ENCODE data around the gene TMEM266.

- TF ChIP-seq ZBTB10 (tag by site-specific recombination; IDR thresholded peaks at IDR 0.05) = no peak
- TF ChIP-seq ZNF629 (tag by site-specific recombination; IDR thresholded peaks at IDR 0.05) = no peak
- TF ChIP-seq ZNF530 (tag by site-specific recombination; IDR thresholded peaks at IDR 0.05; ENCODE audit: low read depth) = no peak
- no peak for TF ChIP-seq ZNF488 (tag by site-specific recombination; IDR thresholded peaks at IDR 0.05)
- no peak for TF ChIP-seq CTCF (tag by site-specific recombination; IDR thresholded peaks at IDR 0.05)
- TF ChIP-seq ZNF112 (tag by site-specific recombination; IDR thresholded peaks at IDR 0.05) = no peak
- no peak for TF ChIP-seq ZSCAN5A (tag by site-specific recombination; IDR thresholded peaks at IDR 0.05)
- no peak for TF ChIP-seq BCL11A (tag by site-specific recombination; IDR thresholded peaks at IDR 0.05; ENCODE audit: low read depth)
Measured at GRCh38 chr15:76034111-76034510, 25.7 kb upstream of the TMEM266 start.
